Measurements from ENCODE around the gene TMEM60. TPM values are rescaled to one million over a fixed set of nuclear protein-coding genes. Genes with fewer than 3 reads are reported as not detected.
A peak's percentile ranks its signal among the peaks of the same experiment; 100 is the strongest.

The TMEM60 gene
- total RNA-seq, 6 experiments from 2014 or later: 20.7 to 25.6 (median 23.7) TPM

- DNase-seq: no peak
- Mint-ChIP-seq H3K27ac (no peak overlapping the region), H3K4me3 (no peak overlapping the region), H3K9me3 (no peaks in the 10 kb centered on the region), H3K4me1 (ENCODE audit: low read depth) (peaks cover 42% of the 10 kb centered on the region), H3K36me3 (ENCODE audit: low read depth) (no peaks in the 10 kb centered on the region), H3K27me3 (ENCODE audit: insufficient read depth) (no peaks in the 10 kb centered on the region)
- TF ChIP-seq CTCF (IDR thresholded peaks at IDR 0.05): no peak
Observed at GRCh38 chr7:77760809-77761453, 37.3 kb downstream of the TMEM60 start.

GRCh38 chr7:77759294-77759889 is 38.8 kb downstream of the TMEM60 start:
- Mint-ChIP-seq H3K4me3 (no peak overlapping the region; the same call in 1 of the 2 replicates), H3K36me3 (ENCODE audit: low read depth) (no peaks in the 10 kb centered on the region), H3K27me3 (ENCODE audit: insufficient read depth) (no peaks in the 10 kb centered on the region), H3K9me3 (no peaks in the 10 kb centered on the region), H3K4me1 (ENCODE audit: low read depth) (peaks cover 38% of the 10 kb centered on the region), H3K27ac (peak overlapping the region; percentile 6)
- DNase-seq: peak; percentile 67
- peak; percentile 97 for TF ChIP-seq CTCF (IDR thresholded peaks at IDR 0.05)

DNA sequence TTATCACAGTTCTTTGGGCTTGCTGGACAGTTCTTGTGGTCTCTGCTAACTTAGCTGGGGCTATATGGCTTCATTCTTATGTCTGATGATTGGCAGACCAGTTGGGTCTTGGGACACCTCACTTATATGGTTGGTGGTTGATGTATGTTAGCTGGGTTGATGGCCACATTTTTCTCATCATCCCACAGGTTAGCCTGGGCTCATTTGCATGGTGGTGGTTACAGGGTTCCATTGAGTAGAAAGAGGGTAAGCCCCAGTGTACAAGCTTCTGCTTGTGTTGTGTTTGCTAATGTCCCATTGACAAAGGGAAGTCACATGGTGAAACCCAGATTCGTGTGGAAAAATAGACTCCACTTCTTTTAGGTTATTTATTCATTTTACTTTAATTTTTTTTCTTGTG is 40.6 kb downstream of the TMEM60 start:
- H3K4me1 Mint-ChIP-seq (ENCODE audit: low read depth): peaks cover 34% of the 10 kb centered on the region
- H3K36me3 Mint-ChIP-seq (ENCODE audit: low read depth): no peaks in the 10 kb centered on the region
- no peaks in the 10 kb centered on the region for H3K27me3 Mint-ChIP-seq (ENCODE audit: insufficient read depth)
- H3K27ac Mint-ChIP-seq: no peak overlapping the region
- no peaks in the 10 kb centered on the region for H3K9me3 Mint-ChIP-seq
- no peak for TF ChIP-seq CTCF (IDR thresholded peaks at IDR 0.05)
- DNase-seq: no peak
- no peak overlapping the region for H3K4me3 Mint-ChIP-seq

DNA sequence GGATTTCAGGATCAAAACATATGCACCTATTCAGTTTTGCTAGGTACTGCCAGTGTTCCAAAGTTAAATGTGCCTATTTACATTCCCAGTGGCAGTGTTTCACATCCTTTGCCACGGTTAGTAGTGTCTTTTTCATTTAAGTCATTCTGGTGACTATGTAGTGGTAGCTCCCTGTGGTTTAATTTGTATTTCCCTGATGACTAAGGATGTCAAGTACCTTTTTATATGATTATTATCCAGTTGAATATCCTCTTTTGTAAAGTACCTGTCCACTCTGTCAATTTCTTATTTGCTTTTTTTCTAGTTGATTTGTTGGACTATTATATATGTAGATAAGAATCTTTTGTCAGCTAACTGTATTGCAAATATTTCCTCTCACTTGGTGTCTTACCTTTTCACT is 45.1 kb downstream of the TMEM60 start:
- Mint-ChIP-seq H3K4me3 (no peak overlapping the region), H3K36me3 (ENCODE audit: low read depth) (peaks cover 14% of the 10 kb centered on the region), H3K27ac (no peak overlapping the region), H3K27me3 (ENCODE audit: insufficient read depth) (no peaks in the 10 kb centered on the region), H3K9me3 (no peaks in the 10 kb centered on the region), H3K4me1 (ENCODE audit: low read depth) (peaks cover 23% of the 10 kb centered on the region)
- TF ChIP-seq CTCF (IDR thresholded peaks at IDR 0.05): no peak
- DNase-seq: no peak

DNA sequence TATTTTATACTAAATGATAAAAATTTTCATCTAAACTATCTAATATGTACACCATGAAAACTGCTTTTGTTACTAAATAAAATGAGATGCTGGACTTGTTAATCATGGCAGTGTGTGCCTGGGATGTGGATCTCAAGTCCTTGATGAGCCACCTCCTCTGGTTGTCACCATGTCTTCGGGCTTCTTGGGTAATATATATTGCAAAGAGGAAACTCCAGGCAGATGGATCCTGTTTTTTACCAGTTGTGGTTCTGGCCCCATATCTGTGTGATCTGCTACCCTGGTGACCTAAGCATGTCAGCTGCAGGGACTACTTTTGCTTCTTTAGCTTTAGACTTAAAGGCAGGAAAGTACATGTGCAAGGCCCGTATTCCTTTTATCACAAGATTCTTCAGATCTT is 46.2 kb downstream of the TMEM60 start:
- no peak for DNase-seq
- Mint-ChIP-seq H3K27me3 (ENCODE audit: insufficient read depth) (no peaks in the 10 kb centered on the region), H3K4me1 (ENCODE audit: low read depth) (peaks cover 23% of the 10 kb centered on the region), H3K9me3 (no peaks in the 10 kb centered on the region), H3K27ac (no peak overlapping the region), H3K4me3 (no peak overlapping the region), H3K36me3 (ENCODE audit: low read depth) (peaks cover 14% of the 10 kb centered on the region)
- no peak for TF ChIP-seq CTCF (IDR thresholded peaks at IDR 0.05)

Measured in HFFc6 (cell line).